Stimulated activated naive CD4-positive, alpha-beta T cell (primary cell): ENCODE measurements around the gene GRIN2A.

Experiments used
- DNase-seq, 6 experiments: peaks; one replicate each; lab custom pipeline; 2025; lab: John Stamatoyannopoulos, UW

Gene GRIN2A

GRCh38 chr16:10130538-10130937, 51.7 kb downstream of the GRIN2A start:
- DNase-seq: no peak

- DNase-seq: no peak
These were observed 53.6 kb downstream of the GRIN2A start for GRCh38 chr16:10128397-10129258.

DNA sequence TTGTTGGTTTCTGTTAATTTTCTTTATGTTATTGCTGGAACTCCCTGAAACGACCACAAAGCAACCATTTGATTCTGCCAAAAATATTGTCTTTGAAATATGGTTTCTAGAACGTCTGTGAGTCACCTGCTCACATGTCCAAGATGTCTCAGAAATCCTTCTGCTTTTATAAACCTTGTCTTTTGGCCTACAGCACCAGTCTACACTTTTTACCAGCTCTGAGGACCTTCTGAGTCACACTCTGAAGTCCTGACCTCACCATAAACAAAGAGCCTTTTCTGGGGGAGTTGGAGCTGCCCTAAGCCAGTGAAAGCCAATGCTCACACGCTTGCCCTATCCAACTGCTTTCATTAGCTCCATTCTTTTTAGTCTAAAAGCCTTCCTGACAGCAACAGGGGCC, 55.5 kb downstream of the GRIN2A start:
- no peak for DNase-seq

- DNase-seq: no peak
These were observed 59.1 kb downstream of the GRIN2A start for GRCh38 chr16:10123141-10123540.

DNA sequence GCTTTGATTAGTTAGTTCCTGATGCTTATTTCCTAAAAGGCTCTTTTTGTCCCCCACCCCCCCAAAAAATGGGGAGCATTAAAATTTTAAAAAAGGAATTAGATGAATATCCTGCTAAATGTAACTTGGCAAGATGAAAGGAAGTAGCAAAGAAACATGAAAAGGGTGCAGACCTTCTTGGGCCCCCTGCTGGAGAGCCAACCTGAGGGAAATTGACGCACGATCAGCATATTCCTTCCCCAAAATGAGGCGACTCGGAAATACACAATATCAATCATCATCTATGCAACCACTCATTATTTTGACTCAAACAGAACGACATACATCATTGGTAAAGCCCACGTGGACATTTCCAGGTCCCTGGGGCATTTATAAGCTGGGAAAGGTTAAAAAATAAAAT, 59.7 kb downstream of the GRIN2A start:
- DNase-seq: no peak

- no peak for DNase-seq
These were observed 60.3 kb downstream of the GRIN2A start for GRCh38 chr16:10121897-10122425.

DNA sequence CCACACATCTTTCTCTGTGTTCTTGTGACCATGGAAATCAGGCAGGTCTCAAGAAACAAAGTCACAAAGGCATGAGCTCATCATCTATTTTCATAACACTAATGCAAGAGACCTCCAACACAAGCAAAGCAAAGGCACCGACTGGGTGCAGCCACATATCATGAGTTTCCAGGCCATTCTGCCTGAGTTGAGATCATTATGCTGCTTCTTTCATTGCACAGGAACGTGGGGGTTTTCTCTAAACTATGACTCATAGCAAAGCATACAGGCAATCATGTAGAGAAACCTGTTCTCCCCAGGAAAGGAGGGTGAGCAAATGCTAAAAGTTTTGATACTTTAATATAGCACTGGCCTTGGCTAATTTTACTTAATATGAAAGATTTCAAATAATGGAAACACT, 60.7 kb downstream of the GRIN2A start:
- DNase-seq: no peak

DNA sequence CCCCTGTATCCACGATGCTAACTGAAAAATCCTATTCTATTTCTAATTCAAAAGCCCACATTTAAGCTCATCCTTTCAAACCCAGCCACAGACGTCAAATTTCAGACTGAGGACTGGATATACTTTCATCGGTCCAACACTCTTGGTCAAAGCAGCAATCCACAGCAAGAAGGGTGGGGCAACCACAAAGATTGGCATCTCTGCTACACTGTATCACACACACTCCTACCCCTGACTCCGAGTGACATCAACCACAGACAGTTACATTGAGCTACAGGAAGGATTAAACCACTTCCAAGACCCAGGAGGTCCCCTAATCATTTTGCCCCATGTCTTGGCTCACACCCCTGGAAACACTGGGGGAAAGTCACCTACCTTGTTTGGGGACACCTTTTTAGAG, 61.3 kb downstream of the GRIN2A start:
- DNase-seq: no peak

- DNase-seq: no peak
These were observed 67.8 kb downstream of the GRIN2A start for GRCh38 chr16:10114409-10114808.

- DNase-seq: no peak
These were observed 69.0 kb downstream of the GRIN2A start for GRCh38 chr16:10113248-10113647.

DNA sequence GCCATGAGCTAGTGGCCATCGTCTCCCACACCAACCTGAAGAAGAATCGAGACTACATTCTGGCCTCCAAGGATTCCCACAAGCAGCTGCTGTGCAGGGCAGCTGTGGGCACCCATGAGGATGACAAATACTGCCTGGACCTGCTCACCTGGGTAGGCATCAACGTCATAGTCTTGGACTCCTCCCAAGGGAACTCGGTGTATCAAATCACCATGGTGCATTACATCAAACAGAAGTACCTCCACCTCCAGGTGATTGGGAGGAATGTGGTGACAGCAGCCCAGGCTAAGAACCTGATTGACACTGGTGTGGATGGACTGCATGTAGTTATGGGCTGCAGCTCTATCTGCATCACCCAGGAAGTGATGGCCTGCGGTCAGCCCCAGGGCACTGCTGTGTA, 70.2 kb downstream of the GRIN2A start:
- DNase-seq: no peak

GRCh38 chr16:10111156-10111761, 71.0 kb downstream of the GRIN2A start:
- no peak for DNase-seq

GRCh38 chr16:10110552-10110951, 71.7 kb downstream of the GRIN2A start:
- DNase-seq: no peak

DNA sequence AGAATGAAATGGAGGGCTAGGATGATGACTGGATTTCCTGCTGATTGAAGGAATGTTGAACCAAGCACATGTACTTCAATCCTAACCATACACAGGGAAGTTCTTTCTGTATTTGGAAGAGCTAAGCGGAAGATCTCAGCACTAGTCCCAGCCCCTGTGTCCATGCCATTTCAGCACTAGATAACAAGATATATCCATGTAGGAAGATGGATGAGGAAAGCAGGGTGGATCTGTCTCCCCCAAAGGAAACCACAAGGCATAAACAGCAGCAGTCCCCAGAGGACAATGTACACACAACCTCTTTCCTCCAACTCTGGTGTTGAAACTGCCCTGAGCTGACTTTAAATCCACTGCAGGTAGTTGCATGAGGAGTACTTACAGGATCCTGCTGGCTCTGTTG, 75.1 kb downstream of the GRIN2A start:
- no peak for DNase-seq

DNA sequence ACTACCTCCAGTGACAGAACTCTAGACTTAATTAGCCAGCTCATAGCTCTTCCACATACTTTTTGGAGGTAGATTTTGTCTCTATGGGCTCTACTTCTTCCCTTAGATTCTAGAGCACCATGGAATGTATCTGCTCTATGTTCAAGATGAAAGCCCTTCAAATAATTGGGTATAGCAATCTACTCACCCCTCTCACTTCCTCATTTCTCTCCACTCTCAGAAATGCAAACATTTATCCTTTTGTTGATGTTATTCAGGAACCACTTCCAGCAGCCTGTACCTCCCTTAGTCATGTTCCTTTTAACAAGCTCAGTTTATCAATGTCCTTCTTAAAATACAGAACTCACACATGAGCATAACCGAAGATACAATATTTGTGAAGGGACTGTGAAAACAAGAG, 78.5 kb downstream of the GRIN2A start:
- no peak for DNase-seq

GRCh38 chr16:10103118-10103517, 79.1 kb downstream of the GRIN2A start:
- DNase-seq: no peak

- no peak for DNase-seq
These were observed 81.4 kb downstream of the GRIN2A start for GRCh38 chr16:10100829-10101228.

DNA sequence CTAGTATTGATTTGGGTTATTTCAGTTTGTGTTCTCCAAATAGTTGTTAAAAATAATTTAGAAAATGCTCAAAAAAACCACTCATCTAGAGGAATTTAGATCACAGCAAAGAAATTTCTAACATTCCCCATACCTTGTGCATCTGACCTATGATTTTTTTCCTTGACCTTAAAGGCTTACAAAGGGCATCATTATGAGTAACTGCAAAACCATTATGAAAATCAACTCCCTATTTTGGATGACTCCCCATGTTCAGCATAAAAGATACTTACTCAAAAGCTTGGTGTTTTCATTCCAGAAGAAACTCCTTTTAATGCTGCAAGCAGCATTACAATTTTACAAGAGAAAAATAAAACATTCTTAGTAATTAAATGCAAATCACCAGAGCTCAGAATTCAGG, 83.2 kb downstream of the GRIN2A start:
- DNase-seq: no peak

DNA sequence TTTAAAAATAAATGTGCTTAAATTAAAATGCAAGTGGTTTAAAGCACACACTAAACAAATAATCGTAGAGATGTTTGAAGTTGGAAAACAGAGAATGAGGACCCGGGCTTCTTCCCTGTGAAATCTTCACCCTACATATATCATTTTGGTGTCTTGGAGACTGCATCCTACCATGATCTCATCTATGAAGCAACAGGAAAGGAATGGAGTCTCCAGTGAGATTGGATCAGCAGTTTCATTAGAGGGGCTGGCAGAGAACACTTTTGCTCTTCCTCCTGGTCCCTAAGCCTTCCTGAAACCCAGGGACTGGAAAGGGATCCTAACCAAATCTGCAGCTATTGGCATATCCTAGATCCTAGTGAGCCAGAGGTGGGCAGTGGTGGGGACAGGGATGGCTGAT, 85.0 kb downstream of the GRIN2A start:
- no peak for DNase-seq

GRCh38 chr16:10093576-10093975, 88.7 kb downstream of the GRIN2A start:
- no peak for DNase-seq

- DNase-seq: no peak
These were observed 91.4 kb downstream of the GRIN2A start for GRCh38 chr16:10090816-10091215.

DNA sequence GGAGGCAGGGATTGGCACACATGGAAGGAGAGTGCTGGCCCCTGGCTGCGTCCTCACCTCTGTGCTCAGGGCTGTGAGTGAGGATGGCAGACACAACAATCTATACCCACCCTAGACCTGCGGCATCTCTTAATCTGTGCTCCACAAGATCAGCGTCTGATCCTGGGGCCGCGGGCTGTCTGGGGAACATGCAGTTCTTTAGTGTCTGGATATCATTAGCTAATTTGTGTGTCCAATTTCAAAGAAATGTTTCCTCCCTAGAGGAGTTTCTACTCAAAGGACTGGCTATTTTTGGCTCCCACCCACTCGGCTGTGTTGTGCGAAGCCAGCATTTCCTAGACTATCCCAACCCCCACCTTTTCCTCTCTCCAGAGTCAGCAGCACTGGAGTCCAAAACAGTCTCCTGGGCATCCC, 93.8 kb downstream of the GRIN2A start:
- no peak for DNase-seq

GRCh38 chr16:10087151-10087550, 95.1 kb downstream of the GRIN2A start:
- no peak for DNase-seq
